GM19372 (cell line): ENCODE data around the gene SYNE4.
A peak's percentile ranks its signal among the peaks of the same experiment; 100 is the strongest.

Experiments used
- ATAC-seq: cut with Tn5 transposase; IDR thresholded peaks from one replicate; pipeline ENCODE4 v1.9.1; 2021; ENCODE audit warnings: mild to moderate bottlenecking, low read depth, moderate library complexity; ENCODE audit not compliant: unreplicated experiment

Gene SYNE4

DNA sequence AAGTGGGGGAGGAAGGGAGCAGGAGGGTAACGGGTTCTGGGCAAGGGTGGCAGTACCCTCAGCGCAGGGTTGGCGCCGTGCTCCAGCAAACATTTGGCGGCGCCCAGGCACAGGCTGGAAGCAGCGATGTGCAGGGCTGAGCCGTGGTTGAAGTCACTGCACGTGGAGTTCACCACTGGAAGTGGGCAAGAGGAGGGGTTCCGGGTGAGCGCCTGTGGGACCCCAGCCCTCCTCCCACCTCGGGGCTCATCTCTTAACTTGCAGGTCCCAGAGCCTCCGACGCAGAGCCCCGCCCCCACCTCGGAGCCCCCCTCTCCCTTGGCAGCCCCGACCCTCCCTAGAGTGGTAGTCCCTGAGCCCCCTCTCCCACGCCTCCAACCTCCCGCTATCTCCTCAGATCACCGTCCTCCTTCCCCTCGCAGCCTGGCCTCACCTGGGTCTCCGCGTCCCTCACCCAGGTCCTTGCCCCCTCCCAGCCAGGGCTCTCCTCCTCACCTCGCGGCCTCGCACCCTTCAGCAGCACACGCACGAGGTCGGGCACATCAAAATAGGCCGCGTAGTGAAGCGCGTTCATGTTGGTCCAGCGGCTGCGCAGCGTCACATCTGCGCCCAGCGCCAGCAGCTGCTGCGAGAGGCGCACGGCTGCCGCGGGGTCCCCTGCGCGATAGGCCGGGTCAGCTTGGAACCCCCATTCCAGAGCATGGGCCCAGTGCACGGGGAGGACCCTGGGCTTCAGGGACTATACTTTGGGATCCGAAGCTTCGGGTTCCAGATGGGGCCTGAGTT lies 17.7 kb upstream of the SYNE4 start:
- no peak for ATAC-seq

DNA sequence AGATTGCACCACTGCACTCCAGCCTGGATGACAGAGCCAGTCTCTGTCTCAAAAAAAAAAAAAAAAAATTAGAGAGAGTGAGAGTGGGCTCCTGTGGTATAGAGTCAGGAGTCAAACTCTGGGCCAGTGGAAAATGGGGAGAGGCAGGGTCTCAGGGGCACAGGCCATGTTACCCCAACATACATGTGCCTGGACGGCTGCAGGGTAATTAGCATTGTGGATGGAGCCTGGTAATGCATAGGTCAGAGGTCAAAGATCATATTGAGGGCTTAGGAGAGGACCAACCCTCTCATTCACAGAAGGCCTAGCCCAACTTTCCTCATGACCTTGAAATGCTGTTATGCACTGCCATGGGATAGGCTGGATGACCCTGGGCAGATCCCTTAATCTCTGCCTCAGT lies 16.9 kb upstream of the SYNE4 start:
- no peak for ATAC-seq

GRCh38 chr19:36023432-36023831 lies 14.8 kb upstream of the SYNE4 start:
- no peak for ATAC-seq

GRCh38 chr19:36019061-36019670 lies 10.6 kb upstream of the SYNE4 start:
- no peak for ATAC-seq

- peak; percentile 96 for ATAC-seq
Measured at GRCh38 chr19:36014012-36014924, 5.7 kb upstream of the SYNE4 start, which contains the start of gene ALKBH6. Gene ALKBH6 (minus strand): TSS chr19:36014213. CDS start chr19:36013397, 816 bp downstream.

- no peak for ATAC-seq
Measured at GRCh38 chr19:36013280-36014011, 4.8 kb upstream of the SYNE4 start.

DNA sequence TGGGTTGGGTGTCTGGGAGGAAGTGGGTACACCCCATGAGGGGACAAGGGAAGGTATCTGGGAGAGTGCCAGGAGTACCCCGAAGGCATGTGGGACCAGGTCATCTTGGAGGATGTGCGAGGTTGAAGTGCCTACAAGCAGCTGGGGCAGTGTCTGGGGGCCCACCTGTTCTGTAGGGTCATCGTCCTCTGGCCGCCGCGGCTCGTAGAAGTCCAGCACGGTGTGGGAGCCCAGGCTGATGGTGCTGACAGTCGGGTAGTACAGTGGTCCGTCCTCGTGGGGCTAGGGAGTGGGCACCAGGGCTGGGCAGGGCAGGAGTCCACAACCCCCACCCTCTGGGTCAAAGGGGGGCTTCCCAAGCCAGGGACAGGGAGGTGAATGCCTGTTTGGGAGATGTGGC lies 1.8 kb upstream of the SYNE4 start:
- no peak for ATAC-seq

- ATAC-seq, result no peak
Measured at GRCh38 chr19:36009633-36010379, 1.2 kb upstream of the SYNE4 start.

DNA sequence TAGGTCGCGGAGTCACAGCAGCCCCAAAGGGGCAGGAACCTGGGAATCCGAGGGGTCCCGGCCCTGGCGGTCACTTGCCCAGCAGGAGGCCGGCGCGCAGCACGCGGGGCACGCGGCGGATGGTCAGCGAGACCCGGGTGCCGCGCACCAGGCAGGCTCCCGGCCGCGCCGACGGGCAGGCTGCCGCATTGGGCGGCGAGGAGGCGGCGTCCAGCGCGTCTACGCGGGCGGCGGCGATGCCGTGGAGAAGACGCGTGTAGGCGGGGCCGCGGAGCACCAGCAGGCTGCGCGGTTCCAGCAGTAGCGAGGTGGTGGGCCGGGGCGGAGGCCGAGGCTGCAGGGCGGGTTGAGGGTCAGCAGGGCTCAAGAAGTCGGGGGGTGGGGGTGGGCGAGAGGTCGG lies 607 bp upstream of the SYNE4 start:
- no peak for ATAC-seq

DNA sequence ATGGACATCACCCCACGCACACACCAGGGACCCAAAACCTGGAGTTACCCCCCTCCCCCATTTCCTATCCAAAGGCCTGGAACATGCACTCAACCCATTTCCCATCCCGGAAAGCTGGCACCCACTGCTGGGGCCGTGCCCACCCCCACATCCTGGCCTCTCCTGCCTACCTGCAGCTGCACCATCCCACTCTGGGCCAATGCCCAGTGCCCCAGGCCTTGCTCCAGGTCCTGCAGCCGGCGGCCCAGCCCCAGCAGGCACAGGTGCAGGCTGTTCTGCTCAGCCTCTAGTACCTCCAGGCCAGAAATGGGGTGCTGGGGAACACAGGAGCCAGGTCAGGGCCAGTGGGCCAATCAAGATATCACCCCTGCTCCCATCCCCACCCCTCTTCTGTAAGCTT lies 1.7 kb downstream of the SYNE4 start:
- ATAC-seq, result no peak

DNA sequence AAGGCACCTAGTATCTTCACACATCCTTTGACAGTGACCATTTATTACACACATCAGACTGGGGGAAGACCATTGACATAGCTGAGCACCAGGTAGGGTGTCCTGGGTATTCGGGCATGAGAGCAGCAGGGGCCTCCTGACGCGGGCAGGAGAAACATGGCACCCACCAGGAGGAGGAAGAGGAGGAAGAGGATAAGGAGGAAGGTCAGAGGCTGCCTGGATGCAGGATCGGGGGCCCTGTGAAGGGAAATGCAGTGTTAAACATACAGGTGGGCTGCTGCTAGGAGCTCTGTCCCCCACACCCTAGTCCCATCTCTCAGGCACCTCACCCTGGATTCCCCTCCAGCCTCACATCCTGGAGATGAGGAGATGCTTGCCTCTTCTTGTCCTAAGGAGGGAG lies 5.3 kb downstream of the SYNE4 start:
- ATAC-seq, result no peak

DNA sequence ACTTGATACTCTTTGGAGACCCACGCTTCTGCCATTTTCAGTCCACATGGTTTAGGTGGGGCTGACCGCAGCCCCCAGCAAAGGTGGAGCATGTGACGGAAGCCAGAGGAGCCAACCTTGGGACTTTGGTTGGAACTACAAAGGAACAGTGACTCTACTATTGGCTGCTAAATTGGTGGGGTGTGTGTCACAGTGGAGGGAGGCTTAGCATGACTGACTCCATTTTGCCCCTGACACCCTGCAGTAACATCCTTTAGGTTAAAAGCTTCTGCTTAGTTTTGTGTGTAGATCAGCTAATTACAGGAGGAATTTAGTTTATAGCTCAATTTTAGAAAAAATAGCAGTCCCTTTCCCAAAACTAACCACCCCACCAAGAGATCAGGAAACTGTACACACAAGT lies 7.0 kb downstream of the SYNE4 start:
- no peak for ATAC-seq

GRCh38 chr19:35996777-35997176 lies 11.8 kb downstream of the SYNE4 start:
- ATAC-seq, result no peak

DNA sequence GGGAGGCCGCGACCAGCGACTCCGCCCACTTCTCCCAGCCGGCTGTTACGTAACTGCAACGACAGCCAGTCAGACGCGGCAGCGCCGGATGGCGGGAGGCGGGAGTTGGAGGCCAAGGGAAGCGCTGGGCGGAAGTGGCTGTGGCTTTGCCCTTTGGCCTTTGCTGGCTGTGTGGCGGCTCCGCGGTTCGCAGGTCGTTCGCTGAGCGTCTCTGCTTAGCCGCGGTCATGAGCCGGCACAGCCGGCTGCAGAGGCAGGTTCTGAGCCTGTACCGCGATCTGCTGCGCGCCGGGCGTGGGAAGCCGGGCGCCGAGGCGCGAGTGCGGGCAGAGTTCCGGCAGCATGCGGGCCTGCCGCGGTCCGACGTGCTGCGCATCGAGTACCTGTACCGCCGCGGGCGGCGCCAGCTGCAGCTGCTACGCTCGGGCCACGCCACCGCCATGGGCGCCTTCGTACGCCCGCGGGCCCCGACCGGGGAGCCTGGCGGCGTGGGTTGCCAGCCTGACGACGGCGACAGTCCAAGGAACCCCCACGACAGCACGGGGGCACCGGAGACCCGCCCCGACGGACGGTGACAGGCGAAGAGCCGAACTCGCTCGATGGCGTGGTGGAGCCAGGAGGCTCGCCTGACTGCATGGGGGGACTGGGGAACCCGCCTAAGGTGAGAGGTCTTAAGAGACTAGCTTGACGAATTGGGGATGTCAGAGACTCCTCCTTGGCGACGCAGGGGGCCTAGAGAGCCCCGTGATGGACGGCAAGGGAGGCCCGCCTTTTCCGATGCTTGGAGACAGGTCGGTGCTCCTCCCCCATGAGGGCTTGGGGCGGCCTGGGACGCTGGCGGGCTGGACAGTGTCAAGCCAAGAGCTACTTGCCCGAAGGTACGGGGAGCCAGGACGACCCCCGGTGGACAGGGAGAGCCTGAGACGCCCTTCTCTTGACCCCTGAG lies 13.3 kb downstream of the SYNE4 start, which contains the start of gene SDHAF1:
TSS of gene SDHAF1 (plus strand) at position 141 of the 946 bp plus-strand sequence. CDS start at position 228, 87 bp downstream.
- peak; percentile 83 for ATAC-seq

- no peak for ATAC-seq
Measured at GRCh38 chr19:35993923-35994598, 14.6 kb downstream of the SYNE4 start.

- no peak for ATAC-seq
Measured at GRCh38 chr19:35992907-35993765, 15.5 kb downstream of the SYNE4 start.
